Astrocyte (in vitro differentiated cells and primary cell): ENCODE measurements around the gene TMEM132C.

Experiments
- EZH2 ChIP-seq: IDR thresholded peaks from 2 replicates; pipeline ENCODE4 v1.6.1; 2012; ENCODE audit warnings: mild to moderate bottlenecking, low read length, inconsistent platforms; ENCODE audit not compliant: insufficient read depth
- TF ChIP-seq, protein P1 (sequence below): IDR thresholded peaks from 2 replicates; pipeline ENCODE4 v1.5.1; 2011; ENCODE audit warnings: low read depth, mild to moderate bottlenecking, inconsistent platforms, low read length, moderate library complexity; ENCODE audit not compliant: insufficient read depth

DNA sequence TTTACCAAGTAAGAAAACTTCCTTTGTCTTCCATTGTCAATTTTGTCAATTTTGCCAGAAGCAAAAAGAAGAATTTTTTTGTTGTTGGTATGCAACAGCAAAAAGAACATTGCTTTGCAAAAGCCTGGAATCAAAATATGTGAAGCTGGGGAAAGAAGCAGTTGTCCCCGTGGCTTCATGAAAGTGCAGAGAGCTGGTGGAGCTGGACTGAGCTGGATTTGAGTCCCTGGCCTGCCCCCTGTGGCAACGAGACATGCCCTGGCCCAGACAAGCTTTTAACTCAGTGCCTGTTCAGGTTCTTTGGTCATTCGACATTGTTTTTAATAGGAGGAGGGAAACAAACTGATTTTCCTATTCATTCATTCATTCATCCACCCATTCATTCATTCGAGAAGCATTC is 486.5 kb downstream of the TMEM132C start:
- TF ChIP-seq, protein P1, sequence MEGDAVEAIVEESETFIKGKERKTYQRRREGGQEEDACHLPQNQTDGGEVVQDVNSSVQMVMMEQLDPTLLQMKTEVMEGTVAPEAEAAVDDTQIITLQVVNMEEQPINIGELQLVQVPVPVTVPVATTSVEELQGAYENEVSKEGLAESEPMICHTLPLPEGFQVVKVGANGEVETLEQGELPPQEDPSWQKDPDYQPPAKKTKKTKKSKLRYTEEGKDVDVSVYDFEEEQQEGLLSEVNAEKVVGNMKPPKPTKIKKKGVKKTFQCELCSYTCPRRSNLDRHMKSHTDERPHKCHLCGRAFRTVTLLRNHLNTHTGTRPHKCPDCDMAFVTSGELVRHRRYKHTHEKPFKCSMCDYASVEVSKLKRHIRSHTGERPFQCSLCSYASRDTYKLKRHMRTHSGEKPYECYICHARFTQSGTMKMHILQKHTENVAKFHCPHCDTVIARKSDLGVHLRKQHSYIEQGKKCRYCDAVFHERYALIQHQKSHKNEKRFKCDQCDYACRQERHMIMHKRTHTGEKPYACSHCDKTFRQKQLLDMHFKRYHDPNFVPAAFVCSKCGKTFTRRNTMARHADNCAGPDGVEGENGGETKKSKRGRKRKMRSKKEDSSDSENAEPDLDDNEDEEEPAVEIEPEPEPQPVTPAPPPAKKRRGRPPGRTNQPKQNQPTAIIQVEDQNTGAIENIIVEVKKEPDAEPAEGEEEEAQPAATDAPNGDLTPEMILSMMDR = no peak
- TF ChIP-seq EZH2 = no peak
